ENCODE data around the gene METTL5. TPM values are rescaled to one million over a fixed set of nuclear protein-coding genes. Genes with fewer than 3 reads are reported as not detected.

METTL5 gene
- total RNA-seq, 3 donors from 2014 or later, result 33.3 to 60.3 (median 42.3) TPM

DNA sequence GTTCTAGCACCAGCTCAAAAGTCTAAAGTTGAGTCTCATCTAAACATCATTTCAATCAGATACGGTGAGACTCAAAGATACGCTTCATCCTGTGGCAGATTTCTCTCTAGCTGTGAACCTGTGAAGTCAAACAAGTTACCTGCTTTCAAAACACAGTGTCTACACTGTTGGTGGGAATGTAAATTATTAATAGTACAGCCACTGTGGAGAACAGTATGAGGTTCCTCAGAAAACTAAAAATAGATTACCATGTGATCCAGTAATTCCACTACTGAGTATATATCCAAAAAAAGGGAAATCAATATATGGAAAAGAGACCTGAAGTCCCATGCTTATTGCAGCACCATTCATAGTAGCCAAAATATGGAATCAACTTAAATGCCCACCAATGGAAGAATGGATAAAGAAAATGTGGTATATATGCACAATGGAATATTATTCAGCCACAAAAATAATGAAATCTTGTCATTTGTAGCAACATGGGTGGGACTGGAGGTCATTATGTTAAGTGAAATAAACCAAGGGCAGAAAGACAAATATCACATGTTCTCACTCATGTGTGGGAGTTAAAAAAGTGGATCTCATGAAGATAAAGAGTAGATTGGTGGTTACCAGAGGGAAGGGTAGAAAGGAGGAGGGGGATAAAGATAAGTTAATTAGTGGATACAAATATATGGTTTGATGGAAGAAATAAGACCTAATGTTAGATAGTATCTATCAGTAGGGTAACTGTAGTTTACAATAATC lies 14.2 kb upstream of the METTL5 start:
- H3K9me3 ChIP-seq, result no peaks in the 10 kb centered on the region
- TF ChIP-seq, protein P1, sequence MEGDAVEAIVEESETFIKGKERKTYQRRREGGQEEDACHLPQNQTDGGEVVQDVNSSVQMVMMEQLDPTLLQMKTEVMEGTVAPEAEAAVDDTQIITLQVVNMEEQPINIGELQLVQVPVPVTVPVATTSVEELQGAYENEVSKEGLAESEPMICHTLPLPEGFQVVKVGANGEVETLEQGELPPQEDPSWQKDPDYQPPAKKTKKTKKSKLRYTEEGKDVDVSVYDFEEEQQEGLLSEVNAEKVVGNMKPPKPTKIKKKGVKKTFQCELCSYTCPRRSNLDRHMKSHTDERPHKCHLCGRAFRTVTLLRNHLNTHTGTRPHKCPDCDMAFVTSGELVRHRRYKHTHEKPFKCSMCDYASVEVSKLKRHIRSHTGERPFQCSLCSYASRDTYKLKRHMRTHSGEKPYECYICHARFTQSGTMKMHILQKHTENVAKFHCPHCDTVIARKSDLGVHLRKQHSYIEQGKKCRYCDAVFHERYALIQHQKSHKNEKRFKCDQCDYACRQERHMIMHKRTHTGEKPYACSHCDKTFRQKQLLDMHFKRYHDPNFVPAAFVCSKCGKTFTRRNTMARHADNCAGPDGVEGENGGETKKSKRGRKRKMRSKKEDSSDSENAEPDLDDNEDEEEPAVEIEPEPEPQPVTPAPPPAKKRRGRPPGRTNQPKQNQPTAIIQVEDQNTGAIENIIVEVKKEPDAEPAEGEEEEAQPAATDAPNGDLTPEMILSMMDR (IDR thresholded peaks at IDR 0.05), result no peak
- intact Hi-C loops (cut with DNase I, micrococcal nuclease), result loop anchor here in 1 of 2 donors (10.0 kb wide), 1 partner anchor 86 kb away; no protein-coding TSS in a partner anchor
- no peaks in the 10 kb centered on the region for H3K36me3 ChIP-seq (ENCODE audit: low read depth)
- peaks cover 3% of the 10 kb centered on the region for H3K4me1 ChIP-seq (ENCODE audit: low read depth)
- DNase-seq (no peak), ATAC-seq (no peak)
- no peak overlapping the region for H3K4me3 ChIP-seq

DNA sequence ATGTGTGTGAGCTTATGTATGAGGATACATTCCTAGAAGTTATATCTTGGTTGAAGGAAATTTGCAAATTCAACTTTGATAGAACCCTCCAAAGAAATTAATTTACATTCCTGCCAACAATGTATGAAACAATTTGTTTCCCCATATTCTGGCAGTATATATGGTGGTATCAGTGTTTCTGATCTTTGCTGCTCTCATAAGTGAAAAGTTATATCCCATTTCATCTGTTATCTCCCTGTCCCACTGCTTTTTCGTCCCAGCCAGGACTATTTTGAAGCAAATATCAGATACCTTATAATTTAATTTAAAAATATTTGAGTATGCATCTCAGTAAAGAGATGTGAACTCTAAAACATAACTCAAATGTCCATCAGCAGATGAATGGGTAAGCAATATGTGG lies 9.7 kb upstream of the METTL5 start:
- Histone ChIP-seq H3K36me3 (ENCODE audit: low read depth) (no peaks in the 10 kb centered on the region), H3K4me3 (no peak overlapping the region), H3K4me1 (ENCODE audit: low read depth) (peaks cover 3% of the 10 kb centered on the region), H3K9me3 (no peaks in the 10 kb centered on the region)
- intact Hi-C loops (cut with DNase I, micrococcal nuclease), result loop anchor here in 1 of 2 donors (10.0 kb wide), 1 partner anchor 90 kb away; no protein-coding TSS in a partner anchor
- TF ChIP-seq, protein P1 (IDR thresholded peaks at IDR 0.05), result no peak
- DNase-seq (no peak), ATAC-seq (no peak)

DNA sequence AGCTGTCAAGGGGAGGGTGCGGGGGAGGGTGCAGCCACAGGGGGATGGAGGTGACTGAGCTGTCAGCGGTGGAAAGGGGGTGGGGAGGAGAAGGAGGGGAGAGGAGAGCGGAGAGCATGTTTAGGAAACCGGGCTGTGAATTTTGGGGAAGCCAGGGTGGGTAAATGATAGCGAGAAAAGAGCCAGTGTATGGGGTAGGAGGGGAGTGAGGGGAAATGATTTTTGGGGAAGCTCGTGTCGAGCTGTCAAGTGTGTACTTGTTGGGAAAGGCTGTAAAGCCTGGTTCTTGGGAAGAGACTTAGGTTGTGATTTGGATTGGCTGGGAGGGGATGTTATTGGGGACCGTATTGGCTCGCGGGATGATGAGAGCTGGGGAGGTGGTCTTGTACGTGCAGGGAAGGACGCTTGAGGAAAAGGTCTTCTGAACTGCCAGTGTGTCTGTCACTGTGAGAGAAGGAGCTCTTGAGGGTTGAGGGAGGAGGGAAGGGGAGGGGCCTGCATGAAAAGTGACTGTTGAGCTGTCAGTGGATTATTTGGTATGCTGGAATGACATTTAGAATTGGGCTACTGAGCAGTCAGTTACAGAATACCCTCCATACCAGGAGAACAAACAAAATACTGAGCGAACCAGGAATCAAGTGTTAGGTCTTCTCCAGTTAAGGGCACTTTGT lies 3.6 kb upstream of the METTL5 start:
- intact Hi-C loops (cut with DNase I, micrococcal nuclease), result no loop called here
- Histone ChIP-seq H3K9me3 (no peaks in the 10 kb centered on the region), H3K36me3 (ENCODE audit: low read depth) (no peaks in the 10 kb centered on the region), H3K4me1 (ENCODE audit: low read depth) (peaks cover 13% of the 10 kb centered on the region), H3K4me3 (peak overlapping the region; percentile 81)
- TF ChIP-seq, protein P1 (IDR thresholded peaks at IDR 0.05), result no peak
- DNase-seq (peak in 1 of 3 donors; percentile 56), ATAC-seq (peak; percentile 32)

DNA sequence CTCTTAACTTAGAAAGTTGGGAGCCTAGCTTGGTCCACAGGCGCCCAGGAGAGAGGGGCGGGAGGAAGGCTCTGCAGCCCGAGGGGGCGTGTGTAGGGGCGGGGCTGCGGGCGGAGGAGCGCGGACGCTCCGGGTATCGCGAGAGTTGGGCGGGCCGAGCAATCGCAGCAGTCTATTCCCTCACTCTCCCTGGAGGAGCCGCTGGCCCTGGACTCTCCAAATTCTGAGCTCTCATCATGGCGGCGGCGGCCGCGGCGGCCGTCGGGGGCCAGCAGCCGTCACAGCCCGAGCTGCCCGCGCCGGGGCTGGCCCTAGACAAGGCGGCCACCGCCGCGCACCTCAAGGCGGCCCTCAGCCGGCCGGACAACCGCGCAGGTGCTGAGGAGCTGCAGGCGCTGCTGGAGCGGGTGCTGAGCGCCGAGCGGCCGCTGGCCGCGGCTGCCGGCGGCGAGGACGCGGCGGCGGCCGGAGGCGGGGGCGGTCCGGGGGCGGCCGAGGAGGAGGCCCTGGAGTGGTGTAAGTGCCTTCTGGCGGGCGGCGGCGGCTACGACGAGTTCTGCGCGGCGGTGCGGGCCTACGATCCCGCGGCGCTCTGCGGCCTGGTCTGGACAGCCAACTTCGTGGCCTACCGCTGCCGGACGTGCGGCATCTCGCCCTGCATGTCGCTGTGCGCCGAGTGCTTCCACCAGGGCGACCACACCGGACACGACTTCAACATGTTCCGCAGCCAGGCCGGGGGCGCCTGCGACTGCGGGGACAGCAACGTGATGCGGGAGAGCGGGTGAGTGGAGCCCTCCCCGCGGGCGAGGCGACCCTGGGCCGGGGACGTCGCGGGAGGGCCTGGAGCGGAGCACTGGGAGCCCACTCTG lies 2.8 kb upstream of the METTL5 start, which contains the start of gene UBR3:
UBR3 (plus strand) TSS at position 183 of the 869 bp plus-strand sequence; CDS start at position 237, 54 bp downstream.
- peak; percentile 94 to 95 (median 95) for DNase-seq
- intact Hi-C loops (cut with DNase I, micrococcal nuclease), result no loop called here
- H3K36me3 ChIP-seq (ENCODE audit: low read depth), result no peaks in the 10 kb centered on the region
- TF ChIP-seq, protein P1 (IDR thresholded peaks at IDR 0.05), result no peak
- H3K9me3 ChIP-seq, result no peaks in the 10 kb centered on the region
- H3K4me3 ChIP-seq, result peak within 1 kb of the TSS; percentile 81
- ATAC-seq, result peak; percentile 91
- H3K4me1 ChIP-seq (ENCODE audit: low read depth), result peaks cover 17% of the 10 kb centered on the region

DNA sequence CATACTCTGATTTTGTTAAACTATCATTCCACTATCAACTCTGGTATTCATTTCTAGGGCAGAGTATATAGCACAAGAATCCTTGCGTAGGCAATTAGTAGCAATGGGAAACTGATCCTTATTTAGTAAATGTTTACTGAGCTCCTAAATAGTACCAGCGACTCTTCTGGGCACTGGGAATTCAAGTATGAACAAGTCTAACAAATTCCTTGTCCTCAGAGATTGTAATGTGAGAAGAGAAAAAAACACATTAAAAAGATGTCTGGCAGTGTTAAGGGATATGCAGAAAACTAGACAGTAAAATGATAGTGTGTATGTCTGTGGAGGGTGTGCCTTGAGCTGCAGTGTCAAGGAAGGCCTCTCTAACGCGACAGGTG lies 721 bp downstream of the METTL5 start:
- no peak for ATAC-seq
- Histone ChIP-seq H3K4me3 (peak overlapping the region; percentile 47), H3K36me3 (ENCODE audit: low read depth) (no peaks in the 10 kb centered on the region), H3K9me3 (no peaks in the 10 kb centered on the region), H3K4me1 (ENCODE audit: low read depth) (peaks cover 17% of the 10 kb centered on the region)
- TF ChIP-seq, protein P1 (IDR thresholded peaks at IDR 0.05), result no peak
- intact Hi-C loops (cut with DNase I, micrococcal nuclease), result no loop called here
- no peak for DNase-seq

Data from mucosa of descending colon (tissue), 3 donors.